ENCODE measurements around the gene DLGAP1.

GRCh38 chr18:3875376-3875775, 579.7 kb downstream of the DLGAP1 start:
- TF ChIP-seq CTCF (IDR thresholded peaks at IDR 0.05) = no peak
- TF ChIP-seq POLR2A (IDR thresholded peaks at IDR 0.05) = no peak

Measured in right lobe of liver (tissue), 4 donors.